Measurements from ENCODE around the gene SNAPC2.
A peak's percentile ranks its signal among the peaks of the same experiment; 100 is the strongest.

The SNAPC2 gene

GRCh38 chr19:7919610-7920518 is at the start of gene SNAPC2:
Gene SNAPC2, plus strand, starts transcription at chr19:7920338. Its CDS starts 29 bp downstream, at chr19:7920367.
- H3K4me3 ChIP-seq (ENCODE audit: control insufficient read depth, low read depth, low read length) = peak within 1 kb of the TSS; percentile 64
- DNase-seq (ENCODE audit: low read depth) = peak; percentile 91

GRCh38 chr19:7870571-7871436 is 49.3 kb upstream of the SNAPC2 start:
- TF ChIP-seq CTCF (conservative IDR thresholded peaks at IDR 0.05; ENCODE audit: control insufficient read depth, insufficient read depth, low read depth, low read length) = no peak
- H3K4me3 ChIP-seq (ENCODE audit: control insufficient read depth, low read depth, low read length) = no peak overlapping the region
- peak; percentile 47 for DNase-seq (ENCODE audit: low read depth)

More at GRCh38 chr19:7919610-7920518, at the start of gene SNAPC2:
- TF ChIP-seq CTCF (conservative IDR thresholded peaks at IDR 0.05; ENCODE audit: control insufficient read depth, insufficient read depth, low read depth, low read length) = no peak

GRCh38 chr19:7871437-7872305 is 48.5 kb upstream of the SNAPC2 start:
- H3K4me3 ChIP-seq (ENCODE audit: control insufficient read depth, low read depth, low read length) = peak overlapping the region; percentile 36
- no peak for TF ChIP-seq CTCF (conservative IDR thresholded peaks at IDR 0.05; ENCODE audit: control insufficient read depth, insufficient read depth, low read depth, low read length)
- DNase-seq (ENCODE audit: low read depth) = peak; percentile 90

- DNase-seq (ENCODE audit: low read depth) = no peak
- H3K4me3 ChIP-seq (ENCODE audit: control insufficient read depth, low read depth, low read length) = no peak overlapping the region
- no peak for TF ChIP-seq CTCF (conservative IDR thresholded peaks at IDR 0.05; ENCODE audit: control insufficient read depth, insufficient read depth, low read depth, low read length)
These were observed 47.6 kb upstream of the SNAPC2 start for GRCh38 chr19:7872306-7873204.

GRCh38 chr19:7873304-7874075 is 46.6 kb upstream of the SNAPC2 start:
- TF ChIP-seq CTCF (conservative IDR thresholded peaks at IDR 0.05; ENCODE audit: control insufficient read depth, insufficient read depth, low read depth, low read length) = no peak
- no peak overlapping the region for H3K4me3 ChIP-seq (ENCODE audit: control insufficient read depth, low read depth, low read length)
- no peak for DNase-seq (ENCODE audit: low read depth)

All from fibroblast of mammary gland (primary cell).